B cell (primary cell): Measurements from ENCODE around the gene DACT3. TPM values are rescaled to one million over a fixed set of nuclear protein-coding genes. Genes with fewer than 3 reads are reported as not detected.

ENCODE experiments used
- ATAC-seq: fragments of 200-7000 bp; cut with Tn5 transposase; one replicate; pipeline ENCODE4 v1.10.0; 2021; ENCODE audit warnings: low read depth, mild to moderate bottlenecking, moderate number of reproducible peaks, moderate library complexity
- CTCF ChIA-PET: fragments of 350-600 bp; sonication (Branson Sonifier 250); formaldehyde crosslinking; loops from one replicate; lab custom pipeline; 2021; ENCODE audit warnings: antibody characterized with exemption, inconsistent platforms; lab: Charles Lee
- POLR2A ChIA-PET: fragments of 350-600 bp; sonication (Branson Sonifier 250); formaldehyde crosslinking; loops from one replicate; lab custom pipeline; 2021; ENCODE audit warnings: antibody characterized with exemption; lab: Charles Lee
- DNase-seq: peaks from one replicate; pipeline ENCODE4 v3.0.0; 2013
- H2AFZ ChIP-seq: 2 replicates; pipeline ENCODE4 v1.6.1; 2012; ENCODE audit warnings: mild to moderate bottlenecking, low read depth, low read length; ENCODE audit not compliant: insufficient read depth, poor library complexity, severe bottlenecking
- H3K27ac ChIP-seq, 2 donors: 1 replicate in 1 of 2; 2 replicates in 1 of 2; pipeline ENCODE4 v1.5.1; 2012 to 2013; ENCODE audit warnings: low read length in 2 of 2, mild to moderate bottlenecking in 2 of 2, moderate library complexity in 1 of 2
- H3K27me3 ChIP-seq, 4 experiments: fragments of 200-600 bp in 1 of 4; sonication (generic) in 1 of 4; replicated peaks in 1 of 4; 1 replicate in 2 of 4; 2 replicates in 2 of 4; pipeline versions ENCODE4 v1.6.1 to v1.7.0; 2013 to 2016; ENCODE audit warnings: low read length in 3 of 4, mild to moderate bottlenecking in 2 of 4, mixed read lengths in 1 of 4, moderate library complexity in 1 of 4; ENCODE audit not compliant: insufficient read depth in 4 of 4, control insufficient read depth in 3 of 4; ENCODE audit errors: control extremely low read depth in 1 of 4
- H3K36me3 ChIP-seq, 2 experiments: replicated peaks in 1 of 2; 1 replicate in 1 of 2; 2 replicates in 1 of 2; pipeline versions ENCODE4 v1.6.1 to v1.7.1; 2013; ENCODE audit warnings: low read length in 1 of 2; ENCODE audit not compliant: insufficient read depth in 2 of 2, control insufficient read depth in 1 of 2; ENCODE audit errors: control extremely low read depth in 1 of 2, extremely low read depth in 1 of 2
- H3K4me1 ChIP-seq, 2 donors: fragments of 200-600 bp in 1 of 2; sonication (generic) in 1 of 2; 1 replicate in 1 of 2; 2 replicates in 1 of 2; pipeline versions ENCODE4 v1.5.1 to v1.6.1; 2013 to 2017; ENCODE audit warnings: low read length in 2 of 2; ENCODE audit not compliant: control insufficient read depth in 2 of 2, insufficient read depth in 2 of 2
- H3K4me2 ChIP-seq: replicated peaks from 2 replicates; pipeline ENCODE3; 2012; ENCODE audit warnings: mild to moderate bottlenecking, low read depth, low read length; ENCODE audit not compliant: poor library complexity, severe bottlenecking
- H3K4me3 ChIP-seq, 5 experiments: fragments of 200-600 bp in 1 of 5; sonication (generic) in 1 of 5; 1 replicate in 3 of 5; 2 replicates in 2 of 5; pipeline versions ENCODE4 v1.5.1 to v1.7.0; 2011 to 2016; ENCODE audit warnings: low read length in 4 of 5, mild to moderate bottlenecking in 4 of 5, low read depth in 2 of 5, control low read depth in 1 of 5, moderate library complexity in 1 of 5; ENCODE audit not compliant: insufficient read depth in 1 of 5; ENCODE audit errors: control extremely low read depth in 1 of 5, extremely low read depth in 1 of 5
- H3K79me2 ChIP-seq: fragments of 200-600 bp; sonication (generic); one replicate; pipeline ENCODE4 v1.6.0; 2016; ENCODE audit warnings: low read length; ENCODE audit not compliant: control insufficient read depth, insufficient read depth
- H3K9ac ChIP-seq: fragments of 200-600 bp; sonication (generic); 2 replicates; pipeline ENCODE4 v1.6.1; 2017; ENCODE audit warnings: mild to moderate bottlenecking, low read length, moderate library complexity
- H3K9me3 ChIP-seq, 3 donors: one replicate each; pipeline versions ENCODE4 v1.6.1 to v1.7.1; 2013; ENCODE audit warnings: low read length in 2 of 3; ENCODE audit not compliant: control insufficient read depth in 2 of 3, insufficient read depth in 1 of 3; ENCODE audit errors: control extremely low read depth in 1 of 3
- H4K20me1 ChIP-seq: 2 replicates; pipeline ENCODE4 v1.6.0; 2012; ENCODE audit warnings: mild to moderate bottlenecking, low read length; ENCODE audit not compliant: insufficient read depth, control insufficient read depth, poor library complexity, severe bottlenecking
- H3K27ac Mint-ChIP-seq: one replicate; pipeline ENCODE4 v1.8.0; 2021; ENCODE audit warnings: mixed read lengths
- H3K27me3 Mint-ChIP-seq: one replicate; pipeline ENCODE4 v1.8.0; 2021; ENCODE audit warnings: mixed read lengths
- H3K4me1 Mint-ChIP-seq: one replicate; pipeline ENCODE4 v1.8.0; 2021; ENCODE audit warnings: mixed read lengths
- H3K4me3 Mint-ChIP-seq: one replicate; pipeline ENCODE4 v1.8.0; 2021; ENCODE audit warnings: mixed read lengths
- H3K9me3 Mint-ChIP-seq: one replicate; pipeline ENCODE4 v1.8.0; 2022; ENCODE audit warnings: mixed read lengths; ENCODE audit not compliant: insufficient read depth
- EZH2 ChIP-seq: IDR thresholded peaks from 2 replicates; pipeline ENCODE4 v1.6.1; 2012; ENCODE audit warnings: borderline replicate concordance, low read depth, mild to moderate bottlenecking, moderate library complexity, low read length; ENCODE audit not compliant: insufficient read depth, poor library complexity, severe bottlenecking
- WGBS: methylation state at CpG from one replicate; pipeline ENCODE4 v1.1.5; 2013; ENCODE audit warnings: missing lambda C conversion rate; ENCODE audit not compliant: insufficient coverage; 5-methylcytosine and 5-hydroxymethylcytosine counted together
- intact Hi-C: fragments of 100-400 bp; cut with micrococcal nuclease; formaldehyde crosslinking; loops from one replicate; pipeline ENCODE4 v1.10.0; 2022
- polyA plus RNA-seq: library from polyadenylated mRNA; depleted of rRNA; stranded (reverse); fragments of >200 nt; gene quantifications from 2 replicates; pipeline ENCODE4 v1.2.3, GENCODE V29; 2012
- total RNA-seq, 2 donors: library from RNA; stranded (reverse); fragments of 120-200 nt in 1 of 2; gene quantifications; 1 replicate in 1 of 2; 2 replicates in 1 of 2; pipeline versions ENCODE4 v1.2.3 to v1.2.4, GENCODE V29; 2013 to 2022
- TF ChIP-seq, protein P1 (sequence below): fragments of 200-600 bp; IDR thresholded peaks from one replicate; pipeline ENCODE4 v1.8.0; 2022; ENCODE audit warnings: antibody characterized with exemption, mild to moderate bottlenecking

The DACT3 gene
- total and polyA plus RNA-seq, 2 donors (not counting 1 experiment from before 2014, with no cell fraction given), result 0.03 to 0.15 TPM

GRCh38 chr19:46609511-46610412 is 51.2 kb downstream of the DACT3 start:
- DNase-seq, result peak; percentile 13
- no peak overlapping the region for H3K27ac ChIP-seq
- WGBS, result 94% methylated on average over 24 of the region's 30 CpGs
- H3K79me2 ChIP-seq, result peaks cover 3% of the 10 kb centered on the region
- H3K36me3 ChIP-seq, result peaks cover 0 to 49% of the 10 kb centered on the region in 2 experiments
- peaks cover 26 to 35% of the 10 kb centered on the region in 2 donors for H3K4me1 ChIP-seq
- Mint-ChIP-seq H3K4me3 (no peak overlapping the region), H3K4me1 (peaks cover 33% of the 10 kb centered on the region), H3K27ac (no peak overlapping the region), H3K9me3 (no peaks in the 10 kb centered on the region), H3K27me3 (no peaks in the 10 kb centered on the region)
- H4K20me1 ChIP-seq, result peaks cover 52% of the 10 kb centered on the region
- H3K4me2 ChIP-seq, result no peak overlapping the region
- TF ChIP-seq, protein P1, sequence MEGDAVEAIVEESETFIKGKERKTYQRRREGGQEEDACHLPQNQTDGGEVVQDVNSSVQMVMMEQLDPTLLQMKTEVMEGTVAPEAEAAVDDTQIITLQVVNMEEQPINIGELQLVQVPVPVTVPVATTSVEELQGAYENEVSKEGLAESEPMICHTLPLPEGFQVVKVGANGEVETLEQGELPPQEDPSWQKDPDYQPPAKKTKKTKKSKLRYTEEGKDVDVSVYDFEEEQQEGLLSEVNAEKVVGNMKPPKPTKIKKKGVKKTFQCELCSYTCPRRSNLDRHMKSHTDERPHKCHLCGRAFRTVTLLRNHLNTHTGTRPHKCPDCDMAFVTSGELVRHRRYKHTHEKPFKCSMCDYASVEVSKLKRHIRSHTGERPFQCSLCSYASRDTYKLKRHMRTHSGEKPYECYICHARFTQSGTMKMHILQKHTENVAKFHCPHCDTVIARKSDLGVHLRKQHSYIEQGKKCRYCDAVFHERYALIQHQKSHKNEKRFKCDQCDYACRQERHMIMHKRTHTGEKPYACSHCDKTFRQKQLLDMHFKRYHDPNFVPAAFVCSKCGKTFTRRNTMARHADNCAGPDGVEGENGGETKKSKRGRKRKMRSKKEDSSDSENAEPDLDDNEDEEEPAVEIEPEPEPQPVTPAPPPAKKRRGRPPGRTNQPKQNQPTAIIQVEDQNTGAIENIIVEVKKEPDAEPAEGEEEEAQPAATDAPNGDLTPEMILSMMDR, result no peak
- no peak for TF ChIP-seq EZH2
- no peak overlapping the region for H3K9ac ChIP-seq
- H3K9me3 ChIP-seq, result peaks cover 0 to 7% (median 0%) of the 10 kb centered on the region in 3 donors
- H2AFZ ChIP-seq, result no peak overlapping the region
- no peaks in the 10 kb centered on the region for H3K27me3 ChIP-seq
- H3K4me3 ChIP-seq, result no peak overlapping the region
- intact Hi-C loops, result no loop called here
- ChIA-PET POLR2A (interaction anchor here (0.7 to 3.2 kb wide), 2 partner anchors 9 to 212 kb away, joined by 3 to 19 read pairs; partner anchors contain the start of gene CALM3), CTCF (interaction anchor here (1.7 to 16.2 kb wide), 3 partner anchors 8 to 119 kb away, joined by 4 to 447 read pairs (median 92); partner anchors contain the start of genes CALM3 and DACT3)
- ATAC-seq, result no peak
